Colonic mucosa (tissue), 4 donors: ENCODE data around the gene ANKRD13D. TPM values are rescaled to one million over a fixed set of nuclear protein-coding genes. Genes with fewer than 3 reads are reported as not detected.

Experiments used
- DNase-seq: peaks from one replicate; pipeline ENCODE4 v3.0.0-alpha.2; 2020
- H3K27ac ChIP-seq: fragments of 200-600 bp; one replicate; pipeline ENCODE4 v1.8.0; 2021
- H3K27me3 ChIP-seq: fragments of 200-600 bp; one replicate; pipeline ENCODE4 v1.8.0; 2021
- H3K36me3 ChIP-seq: fragments of 200-600 bp; one replicate; pipeline ENCODE4 v1.8.0; 2021
- H3K4me1 ChIP-seq: fragments of 200-600 bp; one replicate; pipeline ENCODE4 v1.8.0; 2021; ENCODE audit warnings: mild to moderate bottlenecking
- H3K4me3 ChIP-seq: fragments of 200-600 bp; one replicate; pipeline ENCODE4 v1.8.0; 2021
- H3K9ac ChIP-seq, 2 donors: one replicate each; pipeline ENCODE4 v1.7.0; 2013; ENCODE audit warnings: control low read depth in 2 of 2, low read depth in 2 of 2, low read length in 2 of 2
- H3K9me3 ChIP-seq: fragments of 200-600 bp; one replicate; pipeline ENCODE4 v1.8.0; 2021
- intact Hi-C: fragments of 100-400 bp; cut with DNase I; formaldehyde crosslinking; loops from one replicate; pipeline ENCODE4 v1.14.1; 2022
- total RNA-seq, 2 donors: library from RNA; stranded (reverse); fragmentation: NEBNext Ultra II Directional in 1 of 2; extraction: Animal tissue kit (Norgen Biotek cat#: 25700) in 1 of 2; gene quantifications; one replicate each; pipeline ENCODE4 v1.2.1, GENCODE V29; 2021
- TF ChIP-seq, protein P1 (sequence below): fragments of 200-600 bp; IDR thresholded peaks from one replicate; pipeline ENCODE4 v1.8.0; 2022; ENCODE audit warnings: antibody characterized with exemption, mild to moderate bottlenecking
- donor health status: healthy.
- donor health status: DM: no; HTN: no; CAD: no.
- donor health status: DM: no; HTN: no; CAD: no.

Gene ANKRD13D
- total RNA-seq, 2 donors from 2014 or later = 18.8 to 39.5 TPM

DNA sequence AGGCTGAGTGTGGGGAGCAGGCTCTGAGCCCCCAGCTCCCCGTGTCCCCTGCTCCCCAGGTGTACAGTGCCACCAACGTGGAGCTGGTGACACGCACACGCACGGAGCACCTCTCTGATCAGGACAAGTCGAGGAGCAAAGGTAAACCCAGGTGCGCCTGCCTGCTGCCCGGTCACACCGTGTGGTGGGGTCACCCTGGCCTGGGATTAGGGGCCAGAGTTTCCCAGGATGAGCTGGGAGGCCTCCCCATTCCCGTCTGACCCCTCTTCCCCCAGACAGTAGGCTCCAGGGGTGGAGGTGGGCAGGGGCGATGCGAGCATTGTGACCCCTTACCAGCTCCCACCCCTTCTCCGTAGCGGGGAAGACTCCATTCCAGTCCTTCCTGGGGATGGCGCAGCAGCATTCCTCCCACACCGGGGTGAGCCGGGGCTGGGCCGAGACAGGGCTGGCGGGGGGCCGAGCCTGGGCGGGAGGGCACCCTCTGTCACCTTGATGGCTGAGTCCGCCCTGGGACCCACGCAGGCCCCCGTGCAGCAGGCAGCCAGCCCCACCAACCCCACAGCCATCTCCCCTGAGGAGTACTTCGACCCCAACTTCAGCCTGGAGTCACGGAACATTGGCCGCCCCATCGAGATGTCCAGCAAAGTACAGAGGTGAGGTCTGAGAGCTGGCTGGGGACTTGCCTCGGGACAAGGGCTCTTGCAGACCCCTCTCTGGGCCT lies 10.5 kb downstream of the ANKRD13D start:
- TF ChIP-seq, protein P1, sequence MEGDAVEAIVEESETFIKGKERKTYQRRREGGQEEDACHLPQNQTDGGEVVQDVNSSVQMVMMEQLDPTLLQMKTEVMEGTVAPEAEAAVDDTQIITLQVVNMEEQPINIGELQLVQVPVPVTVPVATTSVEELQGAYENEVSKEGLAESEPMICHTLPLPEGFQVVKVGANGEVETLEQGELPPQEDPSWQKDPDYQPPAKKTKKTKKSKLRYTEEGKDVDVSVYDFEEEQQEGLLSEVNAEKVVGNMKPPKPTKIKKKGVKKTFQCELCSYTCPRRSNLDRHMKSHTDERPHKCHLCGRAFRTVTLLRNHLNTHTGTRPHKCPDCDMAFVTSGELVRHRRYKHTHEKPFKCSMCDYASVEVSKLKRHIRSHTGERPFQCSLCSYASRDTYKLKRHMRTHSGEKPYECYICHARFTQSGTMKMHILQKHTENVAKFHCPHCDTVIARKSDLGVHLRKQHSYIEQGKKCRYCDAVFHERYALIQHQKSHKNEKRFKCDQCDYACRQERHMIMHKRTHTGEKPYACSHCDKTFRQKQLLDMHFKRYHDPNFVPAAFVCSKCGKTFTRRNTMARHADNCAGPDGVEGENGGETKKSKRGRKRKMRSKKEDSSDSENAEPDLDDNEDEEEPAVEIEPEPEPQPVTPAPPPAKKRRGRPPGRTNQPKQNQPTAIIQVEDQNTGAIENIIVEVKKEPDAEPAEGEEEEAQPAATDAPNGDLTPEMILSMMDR = no peak
- intact Hi-C loops = no loop called here
- Histone ChIP-seq H3K9ac (no peak overlapping the region), H3K36me3 (no peaks in the 10 kb centered on the region), H3K27me3 (no peaks in the 10 kb centered on the region), H3K9me3 (no peaks in the 10 kb centered on the region), H3K4me1 (peaks cover 12% of the 10 kb centered on the region), H3K27ac (no peak overlapping the region), H3K4me3 (no peak overlapping the region)
- no peak for DNase-seq

DNA sequence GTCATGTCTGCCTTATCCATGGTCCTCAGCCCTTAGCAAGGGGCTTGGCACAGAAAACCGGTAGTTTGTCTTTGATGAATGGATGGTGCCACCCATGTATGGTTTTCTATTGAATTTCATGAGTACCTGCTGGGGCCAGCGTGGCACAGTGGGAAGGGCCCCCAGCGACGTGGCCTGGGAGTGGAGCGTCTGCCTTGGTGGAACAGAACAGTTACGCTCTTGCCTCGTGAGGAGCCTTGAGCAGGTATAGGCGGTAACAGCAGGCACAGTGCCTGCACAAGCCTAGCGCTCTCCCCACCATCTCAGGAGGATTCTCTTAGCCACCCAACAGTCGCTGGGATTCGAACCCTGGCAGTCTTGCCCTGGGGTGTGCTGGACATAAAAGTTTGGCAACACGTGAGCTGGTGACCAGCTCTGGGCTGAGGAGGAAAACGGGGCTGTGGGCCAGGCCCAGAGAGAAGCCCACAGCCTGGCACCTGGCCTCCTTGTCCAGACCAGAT lies 11.2 kb downstream of the ANKRD13D start:
- Histone ChIP-seq H3K36me3 (no peaks in the 10 kb centered on the region), H3K27ac (no peak overlapping the region), H3K9ac (no peak overlapping the region), H3K4me1 (peaks cover 15% of the 10 kb centered on the region), H3K4me3 (no peak overlapping the region), H3K27me3 (no peaks in the 10 kb centered on the region), H3K9me3 (no peaks in the 10 kb centered on the region)
- TF ChIP-seq, protein P1 = no peak
- intact Hi-C loops = no loop called here
- DNase-seq = peak; percentile 16

DNA sequence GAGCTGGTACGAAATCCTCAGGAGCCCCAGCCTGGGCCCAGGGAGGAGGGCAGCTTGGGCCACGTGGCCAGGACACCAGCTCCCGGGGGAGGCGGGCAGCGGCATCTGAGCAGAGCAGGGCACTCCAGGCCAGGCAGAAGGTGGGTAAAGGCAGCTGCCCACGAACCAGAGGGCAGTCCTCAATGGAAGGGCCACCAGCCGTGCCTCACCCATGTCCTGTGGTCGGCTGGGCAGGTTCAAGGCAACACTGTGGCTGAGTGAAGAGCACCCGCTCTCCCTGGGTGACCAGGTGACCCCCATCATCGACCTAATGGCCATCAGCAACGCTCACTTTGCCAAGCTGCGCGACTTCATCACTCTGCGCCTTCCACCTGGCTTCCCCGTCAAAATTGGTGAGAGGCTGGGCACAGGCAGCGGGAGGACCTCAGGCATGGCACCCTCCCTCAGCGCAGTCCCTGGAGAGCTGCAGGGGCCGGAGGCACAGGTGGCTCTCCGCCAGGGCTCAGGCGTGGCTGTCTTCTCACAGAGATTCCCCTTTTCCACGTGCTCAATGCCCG lies 11.7 kb downstream of the ANKRD13D start:
- intact Hi-C loops = no loop called here
- H3K36me3 ChIP-seq = no peaks in the 10 kb centered on the region
- peaks cover 15% of the 10 kb centered on the region for H3K4me1 ChIP-seq
- TF ChIP-seq, protein P1 = no peak
- no peaks in the 10 kb centered on the region for H3K27me3 ChIP-seq
- no peak overlapping the region for H3K9ac ChIP-seq
- no peak overlapping the region for H3K4me3 ChIP-seq
- DNase-seq = peak; percentile 18
- no peak overlapping the region for H3K27ac ChIP-seq
- no peaks in the 10 kb centered on the region for H3K9me3 ChIP-seq

DNA sequence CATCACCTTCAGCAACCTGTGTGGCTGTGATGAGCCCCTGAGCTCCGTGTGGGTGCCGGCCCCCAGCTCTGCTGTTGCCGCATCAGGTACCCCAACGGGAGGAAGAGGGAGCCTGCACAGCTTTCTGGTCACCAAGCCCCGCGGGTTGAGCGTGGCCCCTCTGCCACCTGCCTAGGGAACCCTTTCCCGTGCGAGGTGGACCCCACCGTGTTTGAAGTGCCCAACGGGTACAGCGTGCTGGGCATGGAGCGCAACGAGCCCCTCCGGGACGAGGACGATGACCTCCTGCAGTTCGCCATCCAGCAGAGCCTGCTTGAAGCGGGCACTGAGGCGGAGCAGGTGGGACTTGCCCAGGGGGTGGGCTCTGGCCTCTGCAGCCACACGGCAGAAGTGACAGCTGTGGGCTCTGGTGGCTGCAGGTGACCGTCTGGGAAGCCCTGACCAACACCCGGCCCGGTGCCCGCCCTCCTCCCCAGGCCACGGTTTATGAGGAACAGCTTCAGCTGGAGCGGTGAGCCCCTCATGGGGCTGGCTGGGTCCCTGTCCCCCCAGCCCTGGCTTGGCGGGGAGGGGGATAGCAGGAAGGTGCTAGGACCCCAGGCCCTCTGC lies 12.3 kb downstream of the ANKRD13D start:
- H3K36me3 ChIP-seq = no peaks in the 10 kb centered on the region
- H3K4me1 ChIP-seq = peaks cover 15% of the 10 kb centered on the region
- peak; percentile 24 for DNase-seq
- no peaks in the 10 kb centered on the region for H3K27me3 ChIP-seq
- peak overlapping the region; percentile 85 for H3K27ac ChIP-seq
- TF ChIP-seq, protein P1 = no peak
- H3K9ac ChIP-seq = no peak overlapping the region
- intact Hi-C loops = no loop called here
- H3K4me3 ChIP-seq = no peak overlapping the region
- H3K9me3 ChIP-seq = no peaks in the 10 kb centered on the region

DNA sequence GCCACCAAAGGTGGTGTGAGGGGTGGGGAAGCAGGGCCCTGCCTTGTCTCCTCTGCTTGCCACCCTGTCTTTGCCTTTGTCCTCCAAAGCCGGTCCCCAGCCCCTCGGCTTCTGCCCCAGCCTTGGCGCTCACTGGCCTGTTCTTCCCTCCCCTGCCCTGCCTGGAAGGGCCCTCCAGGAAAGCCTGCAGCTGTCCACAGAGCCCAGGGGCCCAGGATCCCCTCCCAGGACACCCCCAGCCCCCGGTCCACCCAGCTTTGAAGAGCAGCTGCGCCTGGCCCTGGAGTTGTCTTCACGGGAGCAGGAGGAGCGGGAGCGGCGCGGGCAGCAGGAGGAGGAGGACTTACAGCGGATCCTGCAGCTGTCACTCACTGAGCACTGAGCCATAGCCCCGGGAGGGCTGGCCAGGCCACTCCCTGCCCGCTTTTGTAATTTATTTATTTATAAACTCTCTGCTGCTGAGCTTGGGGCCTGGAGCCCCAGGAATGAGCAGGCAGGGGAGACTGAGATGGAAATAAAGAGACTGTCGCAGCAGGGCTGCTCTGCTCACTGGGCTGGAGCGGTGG lies 12.9 kb downstream of the ANKRD13D start:
- TF ChIP-seq, protein P1 = no peak
- Histone ChIP-seq H3K4me3 (peak overlapping the region; percentile 95), H3K27me3 (no peaks in the 10 kb centered on the region), H3K36me3 (no peaks in the 10 kb centered on the region), H3K27ac (peak overlapping the region; percentile 85), H3K4me1 (peaks cover 15% of the 10 kb centered on the region), H3K9me3 (no peaks in the 10 kb centered on the region), H3K9ac (peak overlapping the region; percentile 94 to 96)
- peak; percentile 78 for DNase-seq
- intact Hi-C loops = no loop called here
